ENCODE measurements around the gene SH3GLB1. TPM values are rescaled to one million over a fixed set of nuclear protein-coding genes. Genes with fewer than 3 reads are reported as not detected.
"Not testable (repeated sequence)": the region's sequence is repeated elsewhere in the genome, so short reads cannot be mapped to it uniquely, and the experiment has no call there.

The SH3GLB1 gene
- total RNA-seq, 1 donor from 2014 or later, result 51.9 TPM

DNA sequence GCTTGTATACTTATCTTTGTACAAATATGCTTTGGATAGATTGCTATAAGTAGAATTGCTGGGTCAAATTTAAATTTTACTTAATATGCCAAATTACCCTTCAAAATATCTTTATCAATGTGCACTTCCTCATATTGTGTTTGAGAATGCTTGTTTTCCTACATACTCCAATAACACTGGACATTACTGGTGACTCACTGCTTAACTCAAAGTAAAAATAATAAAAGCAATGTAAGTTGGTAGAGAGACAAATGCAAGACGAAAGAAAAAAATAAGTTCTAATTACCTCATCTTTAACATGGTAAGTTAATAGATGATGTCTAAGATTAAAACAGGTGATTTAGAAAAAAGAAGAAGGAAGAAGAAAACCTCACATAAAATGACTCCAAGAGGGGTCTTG lies 7.9 kb upstream of the SH3GLB1 start:
- Mint-ChIP-seq H3K4me1 (no peaks in the 10 kb centered on the region), H3K27me3 (ENCODE audit: low read depth) (peaks cover 13% of the 10 kb centered on the region), H3K9me3 (no peaks in the 10 kb centered on the region), H3K27ac (ENCODE audit: unreplicated experiment) (no peak overlapping the region), H3K4me3 (no peak overlapping the region), H3K36me3 (ENCODE audit: low read depth) (no peaks in the 10 kb centered on the region)
- no peak for DNase-seq (ENCODE audit: low read depth, low spot score)
- TF ChIP-seq, protein P1, sequence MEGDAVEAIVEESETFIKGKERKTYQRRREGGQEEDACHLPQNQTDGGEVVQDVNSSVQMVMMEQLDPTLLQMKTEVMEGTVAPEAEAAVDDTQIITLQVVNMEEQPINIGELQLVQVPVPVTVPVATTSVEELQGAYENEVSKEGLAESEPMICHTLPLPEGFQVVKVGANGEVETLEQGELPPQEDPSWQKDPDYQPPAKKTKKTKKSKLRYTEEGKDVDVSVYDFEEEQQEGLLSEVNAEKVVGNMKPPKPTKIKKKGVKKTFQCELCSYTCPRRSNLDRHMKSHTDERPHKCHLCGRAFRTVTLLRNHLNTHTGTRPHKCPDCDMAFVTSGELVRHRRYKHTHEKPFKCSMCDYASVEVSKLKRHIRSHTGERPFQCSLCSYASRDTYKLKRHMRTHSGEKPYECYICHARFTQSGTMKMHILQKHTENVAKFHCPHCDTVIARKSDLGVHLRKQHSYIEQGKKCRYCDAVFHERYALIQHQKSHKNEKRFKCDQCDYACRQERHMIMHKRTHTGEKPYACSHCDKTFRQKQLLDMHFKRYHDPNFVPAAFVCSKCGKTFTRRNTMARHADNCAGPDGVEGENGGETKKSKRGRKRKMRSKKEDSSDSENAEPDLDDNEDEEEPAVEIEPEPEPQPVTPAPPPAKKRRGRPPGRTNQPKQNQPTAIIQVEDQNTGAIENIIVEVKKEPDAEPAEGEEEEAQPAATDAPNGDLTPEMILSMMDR (conservative IDR thresholded peaks at IDR 0.05), result no peak

DNA sequence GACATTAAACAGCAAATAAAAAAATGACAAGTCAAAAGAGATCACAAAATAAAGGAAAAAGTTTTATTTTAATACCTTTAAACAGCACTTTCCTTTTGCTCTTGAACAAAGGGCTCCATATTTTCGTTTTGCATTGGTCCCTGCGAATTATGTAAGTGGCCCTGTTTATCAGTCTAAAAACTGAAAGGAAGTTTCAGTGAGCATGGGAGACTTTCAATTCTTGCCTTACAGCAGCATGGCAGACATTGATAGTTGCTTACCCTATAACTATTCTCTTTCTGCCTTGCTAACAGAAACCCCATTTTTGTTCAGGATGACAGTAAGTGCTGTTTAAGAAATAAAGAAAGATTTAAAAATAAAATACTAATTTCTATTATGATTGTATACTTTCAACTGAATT lies 5.2 kb upstream of the SH3GLB1 start:
- no peaks in the 10 kb centered on the region for H3K36me3 Mint-ChIP-seq (ENCODE audit: low read depth)
- no peak overlapping the region for H3K27ac Mint-ChIP-seq (ENCODE audit: unreplicated experiment)
- TF ChIP-seq, protein P1 (conservative IDR thresholded peaks at IDR 0.05), result no peak
- peaks cover 6% of the 10 kb centered on the region for H3K27me3 Mint-ChIP-seq (ENCODE audit: low read depth)
- DNase-seq (ENCODE audit: low read depth, low spot score), result no peak
- no peaks in the 10 kb centered on the region for H3K9me3 Mint-ChIP-seq
- H3K4me3 Mint-ChIP-seq, result no peak overlapping the region
- peaks cover 13% of the 10 kb centered on the region for H3K4me1 Mint-ChIP-seq

DNA sequence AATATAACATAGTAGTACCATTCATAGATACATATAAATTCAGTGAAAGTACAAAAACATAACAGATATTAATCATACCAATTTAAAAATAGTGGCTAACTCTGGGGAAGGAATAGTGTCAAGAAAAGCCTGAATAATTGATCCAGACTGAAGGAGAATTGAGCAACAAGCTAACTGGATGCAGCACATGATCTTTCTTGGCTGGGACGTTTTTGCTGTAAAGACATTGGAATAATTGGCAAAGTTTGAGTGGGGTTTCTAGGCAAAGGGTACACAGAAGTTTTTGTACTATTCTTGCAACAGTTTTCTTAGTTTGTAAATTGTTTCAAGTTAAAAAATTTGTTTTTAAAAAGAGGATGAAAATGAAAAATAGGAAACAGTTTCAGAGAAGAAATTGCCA lies 2.6 kb upstream of the SH3GLB1 start:
- Mint-ChIP-seq H3K36me3 (ENCODE audit: low read depth) (no peaks in the 10 kb centered on the region), H3K27me3 (ENCODE audit: low read depth) (peaks cover 3% of the 10 kb centered on the region), H3K4me1 (peaks cover 26% of the 10 kb centered on the region), H3K9me3 (no peaks in the 10 kb centered on the region), H3K27ac (ENCODE audit: unreplicated experiment) (no peak overlapping the region), H3K4me3 (peak overlapping the region; percentile 95)
- DNase-seq (ENCODE audit: low read depth, low spot score), result no peak
- TF ChIP-seq, protein P1 (conservative IDR thresholded peaks at IDR 0.05), result no peak

DNA sequence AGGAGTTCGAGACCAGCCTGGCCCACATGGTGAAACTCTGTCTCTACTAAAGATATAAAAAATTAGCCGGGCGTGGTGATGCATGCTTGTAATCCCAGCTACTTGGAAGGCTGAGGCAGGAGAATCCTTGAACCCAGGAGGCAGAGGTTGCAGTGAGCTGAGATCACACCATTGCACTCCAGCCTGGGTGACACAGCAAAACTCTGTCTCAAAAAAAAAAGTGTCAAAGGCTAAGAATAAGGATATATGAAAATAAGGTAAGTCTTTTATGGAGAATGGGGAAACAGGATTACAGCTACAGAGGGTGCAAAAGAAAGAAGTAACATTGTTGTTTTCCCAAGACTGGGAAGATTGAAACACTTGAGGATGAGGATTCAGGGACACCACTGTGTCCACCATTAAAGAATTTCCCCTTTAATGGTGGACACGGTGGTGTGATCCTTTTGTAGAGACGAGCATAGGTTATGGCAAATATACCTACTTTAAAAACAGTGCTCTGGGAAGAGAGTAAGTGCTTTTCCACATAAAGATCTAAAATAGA lies 1.4 kb upstream of the SH3GLB1 start:
- Mint-ChIP-seq H3K4me3 (peak overlapping the region; percentile 95), H3K4me1 (peaks cover 32% of the 10 kb centered on the region)
- not testable (repeated sequence) for H3K27ac Mint-ChIP-seq (ENCODE audit: unreplicated experiment); H3K27me3 Mint-ChIP-seq (ENCODE audit: low read depth); H3K36me3 Mint-ChIP-seq (ENCODE audit: low read depth); DNase-seq (ENCODE audit: low read depth, low spot score); H3K9me3 Mint-ChIP-seq

DNA sequence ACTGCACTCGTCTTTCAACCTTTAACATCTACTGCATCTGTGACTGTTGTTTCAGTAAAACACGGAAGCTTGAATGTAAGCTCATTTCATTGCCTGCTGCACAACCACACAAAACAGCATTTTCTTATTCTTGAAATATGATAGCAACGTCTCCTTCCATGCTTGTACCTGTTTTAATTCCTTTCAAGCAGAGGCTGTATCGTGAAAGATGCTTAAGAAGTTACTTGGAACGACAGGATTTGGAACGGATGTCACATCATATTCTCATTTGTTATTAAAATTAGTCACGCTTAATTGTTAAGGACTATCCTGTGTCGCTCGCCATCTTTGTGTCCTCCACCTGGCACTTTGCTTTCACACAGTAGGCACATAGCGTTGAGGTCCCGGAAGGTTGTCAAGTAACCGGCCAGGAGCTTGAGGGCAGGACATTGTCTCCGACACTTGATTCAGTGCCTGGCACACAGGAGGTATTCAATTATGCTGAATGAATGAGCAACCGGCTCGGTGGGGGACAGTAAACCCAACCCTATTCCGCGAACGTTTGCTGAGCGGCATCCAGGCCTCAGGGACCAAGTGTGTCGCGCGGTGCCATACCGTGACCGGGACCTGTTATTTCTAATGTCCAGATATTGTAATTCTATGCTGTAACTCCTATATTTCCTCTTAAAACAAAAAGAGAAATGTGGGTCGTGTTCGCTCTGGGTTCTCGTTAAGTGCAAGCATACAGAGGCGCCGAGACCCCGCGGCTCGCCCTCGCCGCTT lies 499 bp upstream of the SH3GLB1 start:
- peaks cover 33% of the 10 kb centered on the region for H3K4me1 Mint-ChIP-seq
- H3K9me3 Mint-ChIP-seq, result no peaks in the 10 kb centered on the region
- H3K27me3 Mint-ChIP-seq (ENCODE audit: low read depth), result peaks cover 3% of the 10 kb centered on the region
- peaks cover 2% of the 10 kb centered on the region for H3K36me3 Mint-ChIP-seq (ENCODE audit: low read depth)
- TF ChIP-seq, protein P1 (conservative IDR thresholded peaks at IDR 0.05), result no peak
- no peak for DNase-seq (ENCODE audit: low read depth, low spot score)
- peak overlapping the region; percentile 92 for H3K27ac Mint-ChIP-seq (ENCODE audit: unreplicated experiment)
- H3K4me3 Mint-ChIP-seq, result peak overlapping the region; percentile 95

DNA sequence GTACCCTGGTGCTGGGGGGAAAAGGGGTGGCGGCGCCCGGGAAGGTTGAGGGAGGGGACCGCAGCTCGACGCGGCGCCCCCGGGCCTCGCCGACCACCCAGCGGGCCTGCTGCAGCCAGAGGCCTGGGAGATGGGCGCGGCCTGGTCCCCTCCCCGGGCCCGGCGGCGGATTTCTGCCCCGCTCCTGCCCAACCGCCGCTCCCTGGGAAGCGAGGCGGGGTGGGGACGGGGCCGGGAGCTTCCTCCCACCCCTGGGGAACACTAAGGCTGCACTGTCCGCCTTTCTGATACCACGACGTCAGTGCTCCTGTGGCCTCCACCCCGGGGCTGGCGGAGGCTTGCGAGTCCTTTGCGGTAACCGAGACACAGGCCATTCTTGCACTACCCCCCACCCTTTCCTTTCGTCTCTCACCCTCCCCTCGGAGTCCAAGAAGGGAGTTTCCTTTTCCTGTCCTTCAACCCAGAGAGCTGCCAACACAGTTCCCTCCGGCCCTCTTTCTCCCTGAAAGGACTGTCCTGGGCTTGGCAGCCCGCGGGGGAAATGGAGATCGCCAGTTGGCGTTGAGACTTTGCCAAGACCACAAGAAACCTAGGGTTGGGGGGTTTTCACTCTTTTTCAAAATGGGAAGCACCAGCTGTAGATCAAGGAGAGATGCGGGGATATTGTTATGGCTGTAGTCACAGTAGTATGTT lies 742 bp downstream of the SH3GLB1 start:
- Mint-ChIP-seq H3K27me3 (ENCODE audit: low read depth) (peaks cover 3% of the 10 kb centered on the region), H3K27ac (ENCODE audit: unreplicated experiment) (peak overlapping the region; percentile 98), H3K4me1 (peaks cover 35% of the 10 kb centered on the region), H3K4me3 (peak overlapping the region; percentile 99), H3K9me3 (no peaks in the 10 kb centered on the region), H3K36me3 (ENCODE audit: low read depth) (peaks cover 2% of the 10 kb centered on the region)
- TF ChIP-seq, protein P1 (conservative IDR thresholded peaks at IDR 0.05), result no peak
- no peak for DNase-seq (ENCODE audit: low read depth, low spot score)
